Vagina (tissue), 2 donors: ENCODE results near the gene THAP3.
A peak's percentile ranks its signal among the peaks of the same experiment; 100 is the strongest.

Experiments
- POLR2A ChIP-seq, 2 donors: fragments of 450-650 bp; IDR thresholded peaks; one replicate each; pipeline ENCODE4 v1.6.1; 2017; ENCODE audit warnings: antibody characterized with exemption in 2 of 2, mild to moderate bottlenecking in 2 of 2, moderate library complexity in 2 of 2
- POLR2AphosphoS5 ChIP-seq, 2 donors: sonication (generic); formaldehyde crosslinking; IDR thresholded peaks; one replicate each; pipeline ENCODE4 v1.9.0; 2017; ENCODE audit warnings: antibody characterized with exemption in 2 of 2, mild to moderate bottlenecking in 2 of 2, low read depth in 1 of 2; ENCODE audit not compliant: insufficient read depth in 1 of 2
- TF ChIP-seq, protein P1 (sequence below), 3 experiments: fragments of 450-650 bp in 2 of 3; fragments of 200-600 bp in 1 of 3; sonication (generic) in 1 of 3; IDR thresholded peaks; one replicate each; pipeline ENCODE4 v1.5.1; 2017 to 2019; ENCODE audit warnings: antibody characterized with exemption in 3 of 3, mild to moderate bottlenecking in 2 of 3, moderate library complexity in 2 of 3

GRCh38 chr1:6612641-6613360, 11.9 kb upstream of the THAP3 start:
- TF ChIP-seq POLR2AphosphoS5 (IDR thresholded peaks at IDR 0.05; ENCODE audit: insufficient read depth in 1 of 2, low read depth in 1 of 2) (peak; percentile 45 to 66), POLR2A (IDR thresholded peaks at IDR 0.05) (peak in 1 of 2 donors; percentile 24)
- TF ChIP-seq, protein P1, sequence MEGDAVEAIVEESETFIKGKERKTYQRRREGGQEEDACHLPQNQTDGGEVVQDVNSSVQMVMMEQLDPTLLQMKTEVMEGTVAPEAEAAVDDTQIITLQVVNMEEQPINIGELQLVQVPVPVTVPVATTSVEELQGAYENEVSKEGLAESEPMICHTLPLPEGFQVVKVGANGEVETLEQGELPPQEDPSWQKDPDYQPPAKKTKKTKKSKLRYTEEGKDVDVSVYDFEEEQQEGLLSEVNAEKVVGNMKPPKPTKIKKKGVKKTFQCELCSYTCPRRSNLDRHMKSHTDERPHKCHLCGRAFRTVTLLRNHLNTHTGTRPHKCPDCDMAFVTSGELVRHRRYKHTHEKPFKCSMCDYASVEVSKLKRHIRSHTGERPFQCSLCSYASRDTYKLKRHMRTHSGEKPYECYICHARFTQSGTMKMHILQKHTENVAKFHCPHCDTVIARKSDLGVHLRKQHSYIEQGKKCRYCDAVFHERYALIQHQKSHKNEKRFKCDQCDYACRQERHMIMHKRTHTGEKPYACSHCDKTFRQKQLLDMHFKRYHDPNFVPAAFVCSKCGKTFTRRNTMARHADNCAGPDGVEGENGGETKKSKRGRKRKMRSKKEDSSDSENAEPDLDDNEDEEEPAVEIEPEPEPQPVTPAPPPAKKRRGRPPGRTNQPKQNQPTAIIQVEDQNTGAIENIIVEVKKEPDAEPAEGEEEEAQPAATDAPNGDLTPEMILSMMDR (IDR thresholded peaks at IDR 0.05) = no peak
